ENCODE results near the gene OR10C1.

OR10C1 gene

DNA sequence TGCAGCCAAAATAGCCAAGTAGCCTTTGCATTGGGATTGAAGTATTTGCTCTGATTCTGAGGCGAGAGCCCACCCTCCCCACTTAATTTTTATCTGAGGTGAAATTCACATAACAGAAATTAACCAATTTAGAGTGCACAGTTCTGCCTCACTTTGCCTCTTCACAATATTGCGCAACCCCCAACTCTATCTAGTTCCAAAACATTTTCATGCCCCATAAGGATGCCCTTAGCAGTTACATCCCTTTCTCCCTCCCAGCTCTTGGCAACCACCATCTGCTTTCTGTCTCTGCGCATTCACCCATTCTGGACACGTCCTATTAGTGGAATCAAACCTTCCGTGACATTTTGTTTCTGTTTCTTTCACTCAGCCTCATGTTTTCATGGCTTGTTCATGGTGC lies 39.6 kb downstream of the OR10C1 start:
- DNase-seq (ENCODE audit: low read depth): no peak

DNA sequence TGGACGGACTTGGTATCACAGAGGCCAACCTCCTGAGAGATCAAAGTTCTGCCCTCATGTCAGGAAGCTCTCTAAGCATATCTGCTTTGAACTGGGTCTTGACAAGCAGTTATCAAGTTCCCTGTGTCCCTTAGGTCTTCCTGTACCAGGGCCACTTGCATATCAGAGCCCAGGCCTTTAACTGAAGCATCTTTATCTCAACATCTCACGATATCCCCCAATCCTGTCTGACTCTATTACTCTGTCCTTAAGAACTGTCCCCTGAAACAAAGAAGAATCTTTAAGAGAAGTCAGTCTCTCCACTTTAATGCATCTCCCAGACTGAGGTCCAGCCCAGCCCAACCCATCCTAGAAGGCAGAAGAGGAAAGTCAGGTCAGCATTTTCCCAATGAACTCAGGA lies 40.5 kb downstream of the OR10C1 start:
- DNase-seq (ENCODE audit: low read depth): no peak

DNA sequence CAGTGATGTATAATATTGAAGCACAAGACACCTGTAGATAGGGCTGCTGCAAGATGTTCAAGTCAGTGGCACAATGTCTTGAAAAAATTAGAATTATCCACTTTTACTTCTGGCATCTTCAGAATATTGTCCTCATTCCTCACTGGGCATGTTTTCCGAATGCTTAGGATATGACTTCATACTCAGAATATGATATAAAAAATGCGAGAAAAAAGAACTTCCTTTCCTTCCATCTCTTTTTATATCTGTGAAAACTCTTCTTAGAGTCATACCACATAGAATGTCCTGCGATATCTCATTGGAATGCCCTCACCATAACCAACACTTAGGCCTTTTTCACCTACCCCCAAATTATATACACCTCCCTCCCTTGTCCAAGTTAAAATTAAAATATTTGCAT lies 44.1 kb downstream of the OR10C1 start:
- DNase-seq (ENCODE audit: low read depth): no peak

DNA sequence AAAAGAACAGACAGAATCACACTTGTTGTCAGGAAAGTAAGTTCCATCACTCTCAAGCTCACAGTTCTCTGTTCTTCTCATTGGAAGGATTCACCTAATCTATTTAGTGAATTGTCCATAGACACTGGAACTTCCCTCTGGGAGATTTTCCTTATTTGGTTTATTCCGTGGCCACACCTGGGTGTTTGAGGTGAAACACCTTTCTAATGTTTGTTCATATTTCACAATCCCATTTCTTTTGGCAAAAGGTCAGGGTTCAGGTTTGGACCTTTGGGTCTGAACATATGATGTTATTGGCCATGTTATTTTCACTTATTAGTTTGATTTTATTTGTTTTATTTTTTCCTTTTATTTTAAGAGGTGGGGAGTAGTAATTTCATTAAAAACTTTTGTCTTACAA lies 44.6 kb downstream of the OR10C1 start:
- no peak for DNase-seq (ENCODE audit: low read depth)

GRCh38 chr6:29486577-29486976 lies 47.5 kb downstream of the OR10C1 start:
- no peak for DNase-seq (ENCODE audit: low read depth)

GRCh38 chr6:29487131-29487530 lies 48.0 kb downstream of the OR10C1 start:
- DNase-seq (ENCODE audit: low read depth): no peak

GRCh38 chr6:29487660-29488059 lies 48.6 kb downstream of the OR10C1 start, which contains the start of gene MAS1L:
MAS1L (minus strand) TSS chr6:29487956; CDS start chr6:29487902, 54 bp downstream.
- no peak for DNase-seq (ENCODE audit: low read depth)

DNA sequence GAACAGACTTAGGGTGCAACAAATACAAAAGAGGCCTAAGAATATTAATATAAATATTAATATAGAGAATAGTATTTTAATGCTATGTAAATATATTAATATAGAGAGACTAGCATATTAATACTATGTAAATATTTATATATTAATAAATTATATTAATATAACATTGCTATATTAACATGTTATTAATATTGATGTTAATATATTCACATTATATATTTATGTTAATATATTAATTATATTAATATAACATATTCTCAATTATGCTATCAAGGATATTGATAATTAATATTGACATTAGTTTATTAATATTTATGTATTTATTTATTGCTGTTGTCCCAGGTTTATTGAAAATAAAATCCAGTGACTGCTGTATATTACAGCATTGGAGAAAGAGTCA lies 49.8 kb downstream of the OR10C1 start:
- no peak for DNase-seq (ENCODE audit: low read depth)

GRCh38 chr6:29489286-29489685 lies 50.2 kb downstream of the OR10C1 start:
- no peak for DNase-seq (ENCODE audit: low read depth)

GRCh38 chr6:29490055-29490454 lies 50.9 kb downstream of the OR10C1 start:
- DNase-seq (ENCODE audit: low read depth): no peak

DNA sequence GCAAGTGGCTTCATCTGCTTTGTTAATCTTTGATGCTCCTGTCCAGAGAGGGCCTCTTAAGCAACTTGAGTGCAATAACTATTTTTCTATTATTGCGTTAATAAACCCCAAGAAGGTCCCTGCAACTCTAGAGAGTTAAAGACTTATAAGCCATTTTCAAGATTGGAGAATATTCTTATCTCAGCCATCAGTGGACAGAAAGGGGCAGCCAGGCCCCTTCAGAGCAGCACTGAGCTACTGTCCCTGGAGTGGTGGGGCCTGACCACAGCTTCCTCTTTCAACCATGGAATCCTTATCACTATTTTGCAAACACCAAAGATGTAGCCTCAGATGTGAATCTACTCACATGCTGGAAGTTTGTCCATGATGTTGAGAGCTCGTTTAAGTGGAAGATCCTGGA lies 51.4 kb downstream of the OR10C1 start:
- no peak for DNase-seq (ENCODE audit: low read depth)
